Neural cell (in vitro differentiated cells): ENCODE results near the gene LPIN1.

Source experiments
- CTCF ChIP-seq: fragments of 450-650 bp; IDR thresholded peaks from 2 replicates; pipeline ENCODE4 v1.5.1; 2014; ENCODE audit warnings: antibody characterized with exemption, mild to moderate bottlenecking, moderate library complexity; ENCODE audit not compliant: poor library complexity, severe bottlenecking
- EP300 ChIP-seq: fragments of 450-650 bp; conservative IDR thresholded peaks from 2 replicates; pipeline ENCODE4 v1.6.1; 2014; ENCODE audit warnings: antibody characterized with exemption, mild to moderate bottlenecking, moderate library complexity; ENCODE audit not compliant: poor library complexity, severe bottlenecking
- MXI1 ChIP-seq: fragments of 450-650 bp; conservative IDR thresholded peaks from 2 replicates; pipeline ENCODE4 v1.6.1; 2014; ENCODE audit warnings: antibody characterized with exemption, mild to moderate bottlenecking; ENCODE audit not compliant: poor library complexity, severe bottlenecking
- POLR2AphosphoS5 ChIP-seq: IDR thresholded peaks from 2 replicates; pipeline ENCODE4 v1.6.1; 2012

GRCh38 chr2:11722292-11723060 lies 24.0 kb upstream of the LPIN1 start:
- no peak for TF ChIP-seq CTCF
- TF ChIP-seq EP300: no peak
- no peak for TF ChIP-seq MXI1
- TF ChIP-seq POLR2AphosphoS5: no peak
